Activated gamma-delta T cell (primary cell): ENCODE measurements around the gene CACHD1.
"Not testable (repeated sequence)": the region's sequence is repeated elsewhere in the genome, so short reads cannot be mapped to it uniquely, and the experiment has no call there.

ENCODE experiments used
- DNase-seq: peaks from one replicate; lab custom pipeline; 2025; lab: John Stamatoyannopoulos, UW

CACHD1 gene

DNA sequence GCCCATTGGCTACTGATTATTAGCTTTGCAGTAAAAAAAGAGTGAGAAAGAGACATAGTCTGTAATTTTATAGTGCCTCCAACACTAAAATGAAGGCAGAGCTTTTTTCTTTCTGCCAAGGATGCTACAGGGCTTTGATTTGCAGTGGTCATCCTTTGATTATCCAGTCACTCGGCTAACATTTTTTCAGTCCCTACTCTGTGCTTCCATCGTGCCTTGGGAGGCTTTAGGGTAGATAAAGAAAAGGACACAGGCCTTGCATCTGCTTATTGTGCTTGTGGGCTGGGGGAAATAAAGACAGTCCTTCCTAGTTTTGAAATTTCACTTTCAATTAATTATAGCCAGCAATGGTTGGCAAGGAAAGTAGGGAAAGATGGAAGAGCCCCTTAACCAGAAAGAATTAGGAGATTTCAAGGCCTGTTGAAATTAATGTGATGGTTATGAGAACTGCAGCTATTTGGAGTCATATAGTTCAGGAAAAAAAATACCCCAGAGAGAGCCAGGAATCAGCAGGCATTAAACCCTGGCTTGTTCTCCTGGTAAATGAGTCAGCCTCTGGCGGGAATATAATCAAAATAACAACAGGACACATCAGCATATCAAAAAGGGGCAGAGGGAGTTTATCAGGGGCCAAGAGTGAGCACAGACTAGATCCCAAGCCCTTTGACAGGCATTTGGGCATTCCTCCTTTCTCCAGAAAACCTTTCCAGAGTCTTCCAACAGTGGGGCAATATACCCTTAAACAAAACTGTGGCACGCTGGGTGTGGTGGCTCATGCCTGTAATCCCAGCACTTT lies 27.4 kb downstream of the CACHD1 start:
- DNase-seq = no peak

DNA sequence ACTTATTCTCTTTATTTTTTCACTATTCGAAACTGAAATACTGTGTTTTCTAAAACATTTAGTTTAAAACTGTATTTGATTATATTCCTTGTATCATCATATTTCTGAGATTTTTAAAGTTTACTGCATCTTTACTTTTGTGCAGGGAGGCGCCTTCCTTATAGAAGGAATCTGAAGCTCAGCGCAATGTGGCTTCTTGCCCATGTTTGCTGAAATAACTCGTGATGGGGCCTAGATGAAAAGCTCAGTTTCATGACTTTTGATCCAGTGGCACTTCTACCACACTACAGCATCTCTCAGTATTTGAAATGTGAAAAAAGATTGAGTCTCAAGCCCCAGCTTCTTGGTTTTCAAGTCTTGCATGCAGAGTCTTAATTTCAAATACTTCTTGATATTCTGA lies 28.4 kb downstream of the CACHD1 start:
- no peak for DNase-seq

DNA sequence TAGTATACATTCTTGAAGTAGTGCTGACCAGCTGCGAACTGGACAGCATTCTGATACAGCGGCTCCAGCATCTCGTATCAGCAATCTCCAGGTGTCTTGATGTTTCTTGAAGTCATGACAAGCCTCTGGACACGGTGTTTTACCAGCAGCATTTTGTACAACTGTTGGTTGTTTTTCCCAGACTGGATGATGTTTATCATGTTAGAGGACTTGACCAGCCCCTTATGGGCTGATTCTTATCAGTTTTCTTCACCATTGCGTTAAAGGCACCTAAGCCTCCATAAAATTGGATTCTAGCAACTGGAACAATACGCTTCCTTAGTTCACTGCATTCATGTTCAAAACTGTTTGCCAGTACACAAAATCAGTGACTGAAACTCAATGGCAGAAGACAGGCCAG lies 29.1 kb downstream of the CACHD1 start:
- no peak for DNase-seq

DNA sequence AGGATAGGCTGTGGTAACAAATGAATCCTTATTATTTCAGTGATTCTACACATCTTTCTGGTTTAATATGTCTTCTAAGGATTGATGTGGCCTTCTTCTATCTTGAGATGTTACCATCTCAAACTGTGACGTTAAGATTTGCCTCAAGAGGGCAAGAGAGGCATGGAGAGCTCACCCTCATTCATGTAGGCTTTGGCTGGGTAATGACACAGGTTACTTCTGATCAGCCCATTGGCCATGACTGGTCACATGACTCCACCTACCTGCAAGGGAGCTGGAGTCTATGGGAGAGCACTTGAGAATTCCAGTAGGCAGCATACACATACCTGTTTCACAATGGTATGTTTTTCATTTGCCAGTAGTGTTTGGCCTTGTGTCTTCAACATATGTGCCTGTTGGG lies 30.0 kb downstream of the CACHD1 start:
- no peak for DNase-seq

DNA sequence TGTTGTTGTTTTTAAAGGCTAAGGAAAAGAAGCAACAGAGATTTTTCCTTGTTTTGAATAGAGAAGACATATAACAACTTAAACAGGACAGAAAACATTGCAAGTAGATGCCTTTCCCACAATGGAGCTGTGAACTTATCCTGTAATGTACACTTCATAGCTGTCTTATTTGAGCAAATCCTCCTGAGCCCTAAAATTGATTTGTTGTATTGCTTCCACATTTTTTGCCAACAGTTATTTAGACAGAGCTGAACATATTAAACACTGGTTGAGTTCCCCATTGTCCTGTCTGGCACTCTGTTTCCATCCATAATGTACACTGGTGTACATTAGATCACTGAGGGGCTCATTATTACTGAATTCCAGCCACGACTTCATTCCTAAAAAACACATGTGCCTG lies 32.2 kb downstream of the CACHD1 start:
- no peak for DNase-seq

DNA sequence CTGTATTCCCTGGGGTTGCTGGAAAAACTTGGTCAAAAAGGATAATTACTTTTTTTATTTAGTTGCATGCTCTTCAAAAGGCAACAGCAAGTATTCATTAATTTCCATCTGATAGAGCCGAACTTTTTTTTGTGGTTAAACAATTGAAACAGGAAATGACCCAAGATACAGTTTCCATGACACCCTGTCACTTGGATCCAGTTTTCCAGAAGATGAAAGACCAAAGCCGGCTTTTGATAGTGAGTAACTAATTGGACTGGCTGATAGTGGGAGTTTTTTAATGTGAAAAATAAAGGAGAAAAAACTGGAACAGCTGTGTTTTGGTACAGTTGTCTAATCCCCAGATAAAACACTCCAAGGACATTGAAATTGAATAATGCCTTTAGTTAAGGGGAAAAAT lies 33.0 kb downstream of the CACHD1 start:
- no peak for DNase-seq

DNA sequence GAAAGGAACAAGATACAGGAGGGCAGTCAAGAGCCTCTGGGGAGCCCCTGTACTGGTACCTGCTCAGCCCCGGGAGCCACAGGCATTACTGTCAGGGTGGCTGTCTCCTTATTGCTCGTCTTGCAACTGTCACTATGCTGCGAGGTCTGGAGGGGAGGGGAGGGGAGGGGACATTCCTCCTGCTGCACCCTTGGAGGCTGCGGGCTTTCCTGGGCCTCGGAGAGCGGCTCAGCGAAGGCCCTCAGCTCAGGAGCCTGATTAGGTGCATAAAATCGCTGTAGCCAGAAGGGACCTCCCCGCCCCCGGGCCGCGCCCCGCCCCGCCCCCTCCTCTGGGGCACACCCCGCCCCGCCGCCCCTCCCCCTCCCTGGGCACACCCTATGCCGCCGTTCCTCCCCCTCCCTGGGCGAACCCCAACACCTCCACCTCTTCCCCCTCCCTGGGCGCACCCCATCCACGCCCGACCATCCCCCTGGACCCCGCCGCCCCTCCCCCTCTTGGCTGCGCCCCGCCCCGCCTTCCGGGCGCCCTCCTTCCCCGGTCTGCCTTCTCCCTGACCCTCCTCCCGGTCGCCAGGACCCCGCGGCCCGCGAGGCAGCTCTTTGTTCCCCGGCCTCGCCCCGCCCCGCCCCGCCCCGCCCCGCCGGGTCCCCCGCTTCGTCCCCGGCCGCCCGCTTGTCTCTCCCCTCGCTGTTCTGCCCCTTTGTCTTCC lies 35.5 kb downstream of the CACHD1 start:
- no peak for DNase-seq

DNA sequence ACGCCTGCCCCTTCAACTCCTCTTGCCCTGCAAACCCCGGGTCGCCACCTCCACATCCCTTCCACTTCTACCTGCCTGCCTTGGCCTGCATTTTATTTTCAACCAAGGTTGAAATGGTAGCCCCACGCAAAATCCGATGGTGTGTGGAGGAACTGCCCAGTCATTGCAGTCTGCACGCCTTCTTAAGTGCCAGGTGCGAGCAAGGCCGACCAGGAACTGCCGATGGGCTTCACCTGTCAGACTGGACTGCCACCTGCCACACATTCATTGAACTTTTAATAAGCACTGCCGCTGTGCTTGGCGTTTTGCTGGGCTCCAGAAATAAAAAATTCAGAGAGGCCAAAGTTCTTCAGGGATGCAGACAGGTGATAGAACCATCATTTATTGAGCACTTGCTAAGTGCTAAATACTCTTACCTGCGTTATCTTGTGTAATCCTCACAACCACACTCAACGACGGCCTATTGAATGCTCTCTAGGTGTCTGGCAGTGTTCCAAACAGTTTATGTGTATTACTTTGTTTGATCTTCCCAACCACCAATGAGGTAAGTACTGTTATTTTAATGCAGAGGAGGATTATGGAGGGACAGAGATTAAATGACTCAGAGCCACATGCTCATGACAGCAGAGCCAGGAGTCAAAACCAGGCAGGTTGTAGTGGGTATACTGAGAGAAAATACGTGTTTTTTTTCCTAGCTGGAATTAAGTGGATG lies 36.2 kb downstream of the CACHD1 start:
- no peak for DNase-seq

DNA sequence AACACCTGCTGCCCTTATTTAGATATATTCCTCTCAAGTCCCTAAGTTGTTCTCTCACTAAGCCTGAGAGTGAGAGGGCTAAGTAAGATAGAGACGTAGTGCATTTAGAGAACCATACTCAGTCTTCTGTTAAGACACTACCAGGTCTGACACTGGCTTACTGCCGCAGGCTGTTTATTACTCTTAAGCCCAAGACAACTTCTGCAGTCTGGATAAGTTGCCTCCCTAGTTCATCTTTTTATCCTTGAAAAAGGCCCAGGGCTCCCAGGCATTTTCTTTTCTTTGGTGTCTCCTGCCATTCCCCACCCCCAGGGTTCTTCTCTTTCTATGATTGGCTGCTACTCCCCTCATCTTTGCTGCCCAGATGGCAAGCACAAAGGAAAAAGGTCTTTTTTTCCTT lies 38.7 kb downstream of the CACHD1 start:
- no peak for DNase-seq

DNA sequence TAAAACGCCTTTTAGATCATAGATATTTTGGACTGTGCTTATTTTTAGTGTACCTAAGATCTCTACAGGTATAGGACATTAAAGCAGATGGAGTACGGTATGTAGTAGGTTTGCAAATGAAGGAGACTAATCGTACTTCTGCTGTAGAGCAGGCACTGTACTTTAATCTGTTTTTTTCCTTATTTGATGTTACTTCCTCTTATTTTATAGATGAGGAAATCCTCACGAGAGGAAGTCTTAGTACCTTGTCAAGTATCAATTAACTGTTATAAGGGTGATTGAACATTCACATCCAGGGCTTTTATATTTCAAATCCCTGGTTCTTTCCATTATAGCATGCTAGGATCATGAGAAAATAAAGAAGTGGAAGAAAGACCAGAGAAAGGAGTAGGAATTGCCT lies 41.1 kb downstream of the CACHD1 start:
- DNase-seq = no peak

DNA sequence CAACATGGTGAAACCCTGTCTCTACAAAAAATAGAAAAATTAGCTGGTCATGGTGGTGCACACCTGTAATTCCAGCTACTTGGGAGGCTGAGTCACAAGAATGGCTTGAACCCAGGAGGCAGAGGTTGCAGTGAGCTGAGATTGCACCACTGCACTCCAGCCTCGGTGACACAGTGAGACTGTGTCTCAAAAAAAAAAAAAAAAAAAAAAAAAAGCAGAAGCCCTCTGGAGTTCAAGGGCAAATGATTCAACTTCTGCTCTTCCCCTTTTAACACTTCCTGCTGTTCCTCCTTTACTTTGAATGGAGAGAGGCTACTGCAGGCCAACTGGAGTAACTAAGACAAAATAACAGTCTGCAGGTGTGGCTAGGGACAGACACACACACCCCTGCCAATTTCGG lies 42.3 kb downstream of the CACHD1 start:
- not testable (repeated sequence) for DNase-seq

DNA sequence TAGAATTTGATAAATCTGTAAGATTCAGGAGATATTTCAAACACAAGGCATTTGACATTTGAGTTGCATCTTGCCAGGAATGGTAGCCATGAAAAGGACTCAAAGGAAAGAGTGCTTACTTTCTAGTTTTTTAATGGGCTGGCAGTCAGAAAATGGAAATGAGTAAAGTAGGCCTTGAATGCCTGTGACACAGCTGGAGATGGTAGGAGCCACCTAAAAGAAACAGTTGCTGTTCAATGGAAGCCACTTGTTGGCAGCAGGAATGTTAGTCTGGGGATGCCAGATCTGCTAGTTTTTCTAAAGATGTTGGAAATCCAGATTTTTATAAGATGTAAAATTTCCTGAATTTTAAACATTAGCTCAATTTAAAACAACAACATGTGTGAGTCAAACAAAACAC lies 43.6 kb downstream of the CACHD1 start:
- no peak for DNase-seq

DNA sequence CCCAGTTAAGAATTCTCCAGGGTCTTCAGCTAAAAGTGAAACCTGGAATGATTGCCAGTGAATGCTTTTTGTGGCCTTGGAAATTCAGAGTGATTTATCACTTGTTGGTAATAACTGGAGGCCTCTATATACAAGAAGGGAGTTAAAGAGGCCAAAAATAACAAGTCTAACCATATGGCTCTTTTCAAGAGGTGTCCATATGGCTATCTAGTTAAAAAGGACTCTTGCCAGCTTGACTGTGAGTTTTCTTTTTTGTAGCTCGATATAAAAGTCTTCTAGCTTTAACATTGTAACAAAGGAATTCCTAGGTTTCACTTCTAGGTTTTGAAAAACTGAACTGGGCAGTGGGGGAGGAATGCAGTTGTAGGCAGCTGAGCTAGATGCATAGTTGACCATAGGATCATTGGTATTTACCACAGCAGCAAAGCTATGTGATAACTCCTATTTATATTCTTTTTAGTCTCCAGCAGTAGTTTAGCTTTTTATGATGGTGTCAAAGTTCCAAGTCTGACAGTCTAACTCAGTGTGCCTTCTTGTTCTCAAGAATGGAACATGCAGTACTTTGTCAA lies 44.4 kb downstream of the CACHD1 start:
- no peak for DNase-seq

DNA sequence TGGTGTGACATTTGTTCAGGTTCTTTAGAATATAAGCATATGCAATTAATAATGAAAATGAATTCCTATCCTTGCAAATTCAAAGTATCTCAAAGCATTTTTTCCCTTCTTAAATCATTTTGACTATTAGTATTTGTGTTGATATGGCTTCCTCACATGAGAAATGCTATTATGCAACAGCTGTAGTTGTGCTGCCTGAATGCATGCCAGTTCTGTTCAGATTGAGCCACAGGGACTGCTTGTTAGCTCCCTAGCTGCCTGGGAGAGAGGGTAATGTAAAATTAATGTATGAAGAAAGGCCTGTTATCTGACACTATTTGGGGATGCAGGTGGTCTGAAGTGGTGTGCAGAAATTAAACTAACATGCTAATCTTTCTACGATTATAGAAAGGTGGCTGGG lies 45.5 kb downstream of the CACHD1 start:
- no peak for DNase-seq

DNA sequence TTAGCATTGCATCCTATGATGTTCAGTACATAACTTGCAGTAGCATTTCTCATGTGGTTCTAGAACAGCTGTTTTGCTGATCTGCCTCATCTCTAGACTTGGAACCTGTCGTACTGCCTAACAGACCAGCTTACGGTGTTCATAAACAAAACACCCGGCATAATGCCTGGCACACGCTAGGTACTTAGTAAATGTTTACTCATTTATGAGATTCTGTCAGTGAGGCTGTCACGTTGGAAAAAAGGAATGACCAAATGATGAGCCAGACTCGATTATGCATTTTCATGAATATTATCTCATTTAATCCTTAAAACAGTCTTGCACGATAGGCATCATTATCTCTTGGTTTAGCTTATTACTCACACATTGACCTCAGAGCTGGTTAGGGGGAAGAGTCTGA lies 46.4 kb downstream of the CACHD1 start:
- no peak for DNase-seq

DNA sequence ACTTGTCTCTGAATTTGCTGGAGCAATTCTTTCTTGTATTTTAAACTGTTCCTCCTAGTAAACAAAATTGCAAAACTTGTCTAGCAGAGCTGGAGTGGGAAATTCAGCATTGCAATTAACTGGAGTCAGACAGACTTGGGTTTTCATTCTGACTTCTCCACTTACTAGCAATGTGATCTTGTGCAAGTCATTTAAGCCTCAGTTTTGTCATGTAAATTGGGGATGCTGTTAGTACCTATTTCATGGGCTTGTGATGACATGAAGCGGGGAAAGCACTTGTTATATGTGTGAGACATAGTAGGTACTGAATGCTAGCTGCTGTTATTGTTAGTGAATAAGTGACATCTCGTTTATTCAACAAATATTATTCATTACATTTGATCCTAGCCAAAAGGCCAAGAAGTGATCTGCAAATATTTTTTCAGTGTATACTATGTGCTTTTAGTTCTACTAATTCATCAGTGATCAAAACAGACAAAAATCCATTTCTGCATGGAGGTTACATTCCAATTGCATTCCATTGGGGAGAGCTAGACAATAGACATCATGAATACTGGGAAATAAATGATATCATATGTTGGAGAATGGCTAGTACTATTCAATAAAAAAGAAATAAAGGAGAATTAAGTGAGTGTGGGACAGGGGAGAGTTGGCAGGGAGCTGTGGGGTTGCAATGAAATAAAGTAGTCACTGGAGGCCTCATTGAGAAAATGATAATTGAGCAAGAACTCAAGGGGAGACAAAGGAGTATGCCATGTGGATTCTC lies 47.1 kb downstream of the CACHD1 start:
- no peak for DNase-seq

DNA sequence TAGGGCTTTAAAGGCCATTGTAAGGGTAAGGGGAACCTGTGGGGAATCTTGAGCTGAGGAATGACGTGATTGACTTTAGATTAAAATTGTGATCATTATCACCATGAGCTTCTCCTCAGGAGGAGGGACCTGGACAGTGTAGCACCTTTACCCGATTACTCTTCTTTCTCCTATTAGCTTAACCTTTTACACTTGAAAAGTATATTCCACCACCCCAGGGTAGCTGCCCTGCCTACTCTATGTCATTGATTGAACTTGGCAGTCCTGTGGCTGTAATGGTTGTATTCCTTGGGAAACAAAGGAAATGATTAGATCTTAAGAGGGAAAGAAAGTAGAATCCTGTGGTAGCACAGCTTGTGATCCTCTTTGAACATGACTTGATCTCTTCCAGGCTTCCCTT lies 47.7 kb downstream of the CACHD1 start:
- DNase-seq = no peak

DNA sequence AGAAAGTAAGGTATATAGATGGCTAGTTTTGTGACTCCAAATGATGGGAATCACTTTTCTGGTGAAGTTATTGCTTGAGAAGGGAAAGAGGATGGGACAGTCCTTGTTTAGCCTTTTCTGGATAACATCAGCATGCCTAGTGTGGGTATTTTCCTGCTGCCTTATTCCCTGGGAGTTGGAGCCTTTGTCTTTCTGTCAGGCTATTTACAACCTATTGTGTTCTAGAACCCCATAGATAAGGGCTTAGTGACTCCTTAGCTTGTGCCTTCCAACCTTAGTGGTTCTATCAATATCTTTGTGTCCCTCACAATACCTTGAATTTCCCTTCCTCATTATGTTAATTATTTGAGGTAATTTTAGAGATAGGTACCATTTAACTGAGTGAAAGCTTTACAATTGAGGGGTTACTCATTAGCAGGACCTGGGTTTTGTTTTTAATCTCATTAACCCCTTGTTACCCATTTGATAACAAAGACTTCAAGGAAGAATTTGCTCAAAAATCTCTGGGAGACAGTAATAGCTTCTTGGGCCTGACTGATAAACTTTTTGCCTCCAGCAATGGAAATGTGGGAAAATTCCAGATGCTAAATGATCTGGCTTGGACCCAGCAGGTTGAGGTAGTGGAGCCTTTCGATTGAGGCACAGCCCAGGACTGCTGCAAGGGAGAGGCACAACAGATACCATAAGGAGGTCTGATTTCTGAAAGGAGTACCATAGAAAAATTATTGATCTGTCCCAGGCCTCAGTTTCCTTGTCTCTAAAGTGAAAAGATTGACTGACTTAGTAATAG lies 49.0 kb downstream of the CACHD1 start:
- DNase-seq = no peak

DNA sequence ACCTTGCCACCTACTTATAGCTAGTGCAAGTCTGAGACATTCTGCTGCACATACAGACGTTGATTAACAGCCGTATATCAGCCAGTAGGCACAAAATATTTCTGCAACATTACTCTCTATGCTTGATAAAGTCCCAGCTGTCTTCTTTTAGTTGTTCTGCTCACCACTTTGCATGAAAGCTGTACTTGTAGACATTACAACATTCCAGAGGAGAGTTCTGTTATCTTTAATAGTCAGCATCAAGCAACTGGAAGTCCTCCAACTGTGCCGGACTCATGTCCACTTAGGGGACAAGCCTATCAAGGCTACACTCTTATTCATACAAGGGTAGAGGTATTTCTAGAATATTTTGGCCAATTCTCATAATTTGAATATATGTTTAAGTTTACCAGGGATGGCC lies 50.0 kb downstream of the CACHD1 start:
- DNase-seq = no peak

DNA sequence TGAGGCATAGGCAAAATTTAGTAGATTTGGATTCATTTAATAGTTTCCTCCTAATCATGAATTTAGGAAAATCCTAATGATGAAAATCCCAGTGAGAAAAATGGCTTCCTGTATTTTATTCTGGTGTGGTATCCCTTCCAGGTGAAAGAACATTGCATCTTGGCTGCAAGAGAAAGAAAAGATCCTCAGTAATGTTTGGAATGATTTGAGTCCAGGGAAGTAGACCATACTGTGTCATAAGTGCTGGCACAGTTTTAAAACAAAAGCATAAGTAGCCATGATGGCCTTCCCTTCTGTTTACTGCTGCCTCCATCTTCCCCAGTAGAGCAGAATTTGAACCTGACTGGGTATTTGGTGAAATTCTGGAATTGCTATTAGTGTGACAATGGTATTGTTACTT lies 52.8 kb downstream of the CACHD1 start:
- DNase-seq = no peak
